MCF 10A (cell line): ENCODE data around the gene PBX1. TPM values are rescaled to one million over a fixed set of nuclear protein-coding genes. Genes with fewer than 3 reads are reported as not detected.

ENCODE experiments used
- BruUV-seq: library from RNA; stranded (reverse); fragments of 400-500 nt; replicated peaks from 2 replicates; lab custom pipeline; 2021; lab: Mats Ljungman, UMichigan
- CTCF ChIA-PET: fragments of 300-600 bp; sonication (Branson Sonifier 250); formaldehyde crosslinking; extraction: SDS; loops from one replicate; lab custom pipeline; 2021; ENCODE audit warnings: antibody characterized with exemption, inconsistent platforms; lab: Yijun Ruan, JAX
- POLR2A ChIA-PET: fragments of 300-600, 350-650 bp; sonication (Branson Sonifier 250); formaldehyde crosslinking; extraction: SDS; loops from one replicate; lab custom pipeline; 2020; ENCODE audit warnings: antibody characterized with exemption, inconsistent platforms; lab: Yijun Ruan, JAX
- DNase-seq: peaks from one replicate; pipeline ENCODE4 v3.0.0-alpha.2; 2018; ENCODE audit not compliant: unreplicated experiment
- H3K27ac Mint-ChIP-seq: one replicate; pipeline ENCODE4 v1.8.0; 2022; ENCODE audit warnings: mild to moderate bottlenecking, low read depth, mixed read lengths; ENCODE audit not compliant: unreplicated experiment
- H3K27me3 Mint-ChIP-seq: one replicate; pipeline ENCODE4 v1.8.0; 2022; ENCODE audit warnings: mixed read lengths; ENCODE audit not compliant: insufficient read depth, unreplicated experiment
- H3K36me3 Mint-ChIP-seq: one replicate; pipeline ENCODE4 v1.8.0; 2022; ENCODE audit warnings: mild to moderate bottlenecking, moderate library complexity, mixed read lengths; ENCODE audit not compliant: insufficient read depth, unreplicated experiment
- H3K4me1 Mint-ChIP-seq: one replicate; pipeline ENCODE4 v1.8.0; 2022; ENCODE audit warnings: mixed read lengths; ENCODE audit not compliant: insufficient read depth, unreplicated experiment
- H3K4me3 Mint-ChIP-seq: one replicate; pipeline ENCODE4 v1.8.0; 2022; ENCODE audit warnings: mild to moderate bottlenecking, moderate library complexity, mixed read lengths; ENCODE audit not compliant: unreplicated experiment
- H3K9me3 Mint-ChIP-seq: one replicate; pipeline ENCODE4 v1.8.0; 2022; ENCODE audit warnings: mixed read lengths; ENCODE audit not compliant: unreplicated experiment
- CTCF ChIP-seq: fragments of 200-600 bp; IDR thresholded peaks from one replicate; pipeline ENCODE4 v1.8.0; 2022; ENCODE audit warnings: antibody characterized with exemption, mild to moderate bottlenecking; ENCODE audit not compliant: unreplicated experiment
- intact Hi-C: fragments of 100-400 bp; cut with micrococcal nuclease; formaldehyde crosslinking; loops from 2 replicates; pipeline ENCODE4 v1.14.1; 2022
- total RNA-seq: library from RNA; stranded (reverse); gene quantifications from 2 replicates; pipeline ENCODE4 v1.2.3, GENCODE V29; 2022

The PBX1 gene
- total RNA-seq, 1 experiment from 2014 or later, result 5.8 TPM

GRCh38 chr1:164891615-164892014, 332.6 kb downstream of the PBX1 start:
- ChIA-PET POLR2A (interaction anchor here (0.7 kb wide), 1 partner anchor 10 kb away, joined by 3 read pairs; no protein-coding TSS in a partner anchor), CTCF (interaction anchor here (0.6 kb wide), 1 partner anchor 22 kb away, joined by 3 read pairs; no protein-coding TSS in a partner anchor)
- DNase-seq, result peak; percentile 14
- no TSS peak for BruUV-seq
- H3K36me3 Mint-ChIP-seq, result no peaks in the 10 kb centered on the region
- intact Hi-C loops, result loop anchor here (5.0 kb wide), 1 partner anchor 181 kb away; no protein-coding TSS in a partner anchor
- H3K9me3 Mint-ChIP-seq, result peaks cover 8% of the 10 kb centered on the region
- no peak overlapping the region for H3K27ac Mint-ChIP-seq
- H3K4me3 Mint-ChIP-seq, result no peak overlapping the region
- no peaks in the 10 kb centered on the region for H3K27me3 Mint-ChIP-seq
- TF ChIP-seq CTCF, result peak; percentile 10
- H3K4me1 Mint-ChIP-seq, result no peaks in the 10 kb centered on the region

GRCh38 chr1:164895026-164895912, 336.3 kb downstream of the PBX1 start:
- ChIA-PET POLR2A (interaction anchor here (1.2 kb wide), 1 partner anchor 10 kb away, joined by 3 read pairs; no protein-coding TSS in a partner anchor), CTCF (interaction anchor here (0.6 to 1.0 kb wide), 3 partner anchors 10 to 1477 kb away, joined by 3 read pairs; no protein-coding TSS in a partner anchor)
- Mint-ChIP-seq H3K36me3 (no peaks in the 10 kb centered on the region), H3K27me3 (no peaks in the 10 kb centered on the region), H3K9me3 (peaks cover 7% of the 10 kb centered on the region), H3K27ac (no peak overlapping the region), H3K4me1 (no peaks in the 10 kb centered on the region), H3K4me3 (no peak overlapping the region)
- intact Hi-C loops, result no loop called here
- DNase-seq, result no peak
- no peak for TF ChIP-seq CTCF
- no TSS peak for BruUV-seq

- Mint-ChIP-seq H3K9me3 (peaks cover 7% of the 10 kb centered on the region), H3K4me3 (no peak overlapping the region), H3K27me3 (no peaks in the 10 kb centered on the region), H3K36me3 (no peaks in the 10 kb centered on the region), H3K4me1 (no peaks in the 10 kb centered on the region), H3K27ac (no peak overlapping the region)
- ChIA-PET CTCF (no interaction called here), POLR2A (interaction anchor here (0.6 kb wide), 1 partner anchor 9 kb away, joined by 3 read pairs; no protein-coding TSS in a partner anchor)
- no peak for DNase-seq
- TF ChIP-seq CTCF, result no peak
- intact Hi-C loops, result no loop called here
- BruUV-seq, result no TSS peak
Observed at GRCh38 chr1:164901031-164901430, 342.0 kb downstream of the PBX1 start.
